Mucosa of descending colon (tissue), 3 donors: Measurements from ENCODE around the gene TCF12. TPM values are rescaled to one million over a fixed set of nuclear protein-coding genes. Genes with fewer than 3 reads are reported as not detected.
"Not testable (repeated sequence)": the region's sequence is repeated elsewhere in the genome, so short reads cannot be mapped to it uniquely, and the experiment has no call there.

Source experiments
- ATAC-seq: fragments of 200-7000 bp; cut with Tn5 transposase; one replicate; pipeline ENCODE4 v1.9.1; 2020; ENCODE audit warnings: mild to moderate bottlenecking, moderate library complexity
- DNase-seq, 3 donors: peaks; one replicate each; pipeline ENCODE4 v3.0.0-alpha.2; 2020
- H3K36me3 ChIP-seq: fragments of 200-600 bp; one replicate; pipeline ENCODE4 v1.8.0; 2021; ENCODE audit warnings: low read depth, mild to moderate bottlenecking
- H3K4me1 ChIP-seq: fragments of 200-600 bp; one replicate; pipeline ENCODE4 v1.8.0; 2021; ENCODE audit warnings: low read depth, mild to moderate bottlenecking
- H3K4me3 ChIP-seq: fragments of 200-600 bp; one replicate; pipeline ENCODE4 v1.8.0; 2021; ENCODE audit warnings: mild to moderate bottlenecking
- H3K9me3 ChIP-seq: fragments of 200-600 bp; one replicate; pipeline ENCODE4 v1.8.0; 2021; ENCODE audit warnings: mild to moderate bottlenecking
- intact Hi-C, 2 donors: fragments of 100-400 bp; cut with DNase I in 1 of 2; cut with micrococcal nuclease in 1 of 2; formaldehyde crosslinking; loops; one replicate each; pipeline versions ENCODE4 v1.11.0 to v1.11.1; 2022; cut with DNase I, micrococcal nuclease
- total RNA-seq, 3 donors: library from RNA; stranded (reverse); fragmentation: NEBNext Ultra II Directional in 2 of 3; extraction: Animal tissue kit (Norgen Biotek cat#: 25700) in 2 of 3; gene quantifications; one replicate each; pipeline versions ENCODE4 v1.2.1 to v1.2.4, GENCODE V29; 2021 to 2023
- TF ChIP-seq, protein P1 (sequence below): fragments of 200-600 bp; IDR thresholded peaks from one replicate; pipeline ENCODE4 v1.8.0; 2022; ENCODE audit warnings: antibody characterized with exemption, mild to moderate bottlenecking
- donor health status: DM: no; HTN: no; CAD: no; lungs with moderate emphysema.
- donor health status: DM: no; HTN: no; CAD: no.
- donor health status: DM: no; HTN: yes; CAD: no.

Gene TCF12
- total RNA-seq, 3 donors from 2014 or later = 74.1 to 118 (median 106) TPM

GRCh38 chr15:56994280-56994679 lies 75.8 kb downstream of the TCF12 start:
- H3K9me3 ChIP-seq = no peaks in the 10 kb centered on the region
- ATAC-seq (no peak), DNase-seq (no peak)
- H3K4me3 ChIP-seq = no peak overlapping the region
- intact Hi-C loops = no loop called here
- no peaks in the 10 kb centered on the region for H3K36me3 ChIP-seq
- TF ChIP-seq, protein P1, sequence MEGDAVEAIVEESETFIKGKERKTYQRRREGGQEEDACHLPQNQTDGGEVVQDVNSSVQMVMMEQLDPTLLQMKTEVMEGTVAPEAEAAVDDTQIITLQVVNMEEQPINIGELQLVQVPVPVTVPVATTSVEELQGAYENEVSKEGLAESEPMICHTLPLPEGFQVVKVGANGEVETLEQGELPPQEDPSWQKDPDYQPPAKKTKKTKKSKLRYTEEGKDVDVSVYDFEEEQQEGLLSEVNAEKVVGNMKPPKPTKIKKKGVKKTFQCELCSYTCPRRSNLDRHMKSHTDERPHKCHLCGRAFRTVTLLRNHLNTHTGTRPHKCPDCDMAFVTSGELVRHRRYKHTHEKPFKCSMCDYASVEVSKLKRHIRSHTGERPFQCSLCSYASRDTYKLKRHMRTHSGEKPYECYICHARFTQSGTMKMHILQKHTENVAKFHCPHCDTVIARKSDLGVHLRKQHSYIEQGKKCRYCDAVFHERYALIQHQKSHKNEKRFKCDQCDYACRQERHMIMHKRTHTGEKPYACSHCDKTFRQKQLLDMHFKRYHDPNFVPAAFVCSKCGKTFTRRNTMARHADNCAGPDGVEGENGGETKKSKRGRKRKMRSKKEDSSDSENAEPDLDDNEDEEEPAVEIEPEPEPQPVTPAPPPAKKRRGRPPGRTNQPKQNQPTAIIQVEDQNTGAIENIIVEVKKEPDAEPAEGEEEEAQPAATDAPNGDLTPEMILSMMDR = no peak
- H3K4me1 ChIP-seq = no peaks in the 10 kb centered on the region

DNA sequence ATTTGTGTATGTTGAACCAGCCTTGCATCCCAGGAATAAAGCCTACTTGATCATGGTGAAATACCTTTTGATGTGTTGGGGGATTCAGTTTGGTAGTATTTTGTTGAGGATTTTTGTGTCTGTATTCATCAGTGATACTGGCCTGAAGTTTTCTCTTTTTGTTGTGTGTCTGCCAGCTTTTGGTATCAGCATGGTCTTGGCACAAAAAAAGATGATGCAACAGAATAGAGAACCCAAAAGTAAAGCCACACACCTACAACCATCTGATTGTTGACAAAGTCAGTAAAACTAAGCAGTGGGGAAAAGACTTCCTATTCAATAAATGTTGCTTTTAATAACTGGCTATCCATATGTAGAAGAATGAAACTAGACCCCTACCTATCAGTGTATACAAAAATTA lies 77.6 kb downstream of the TCF12 start:
- Histone ChIP-seq H3K4me3 (no peak overlapping the region), H3K9me3 (no peaks in the 10 kb centered on the region), H3K36me3 (no peaks in the 10 kb centered on the region), H3K4me1 (no peaks in the 10 kb centered on the region)
- no peak for DNase-seq
- ATAC-seq = no peak
- intact Hi-C loops = no loop called here
- TF ChIP-seq, protein P1 = no peak

DNA sequence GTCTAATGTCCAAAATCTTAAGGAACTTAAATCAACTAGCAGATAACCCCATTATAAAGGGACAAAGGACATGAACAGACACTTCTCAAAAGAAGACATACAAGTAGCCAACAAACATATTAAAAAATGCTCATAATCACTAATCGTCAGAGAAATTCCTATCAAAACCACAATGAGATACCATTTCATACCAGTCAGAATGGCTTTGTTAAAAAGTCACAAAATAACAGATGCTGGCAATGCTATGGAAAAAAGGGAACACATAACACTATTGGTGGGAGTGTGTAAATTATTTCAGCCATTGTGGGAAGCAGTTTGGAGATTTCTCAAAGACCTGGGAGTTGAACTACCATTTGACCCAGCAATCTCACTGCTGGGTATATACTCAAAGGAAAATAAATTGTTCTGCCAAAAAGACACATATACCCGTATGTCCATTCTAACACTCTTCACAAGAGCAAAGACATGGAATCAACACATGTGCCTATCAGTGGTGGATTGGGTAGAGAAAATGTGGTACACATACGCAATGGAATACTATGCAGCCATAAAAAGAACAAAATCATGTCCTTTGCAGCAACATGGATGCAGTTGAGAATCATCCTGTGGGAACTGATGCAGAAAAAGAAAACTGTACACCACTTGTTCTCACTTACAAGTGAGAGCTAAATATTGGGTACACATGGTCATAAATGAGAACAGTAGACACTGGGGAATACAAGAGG lies 78.5 kb downstream of the TCF12 start:
- H3K4me3 ChIP-seq = no peak overlapping the region
- TF ChIP-seq, protein P1 = no peak

DNA sequence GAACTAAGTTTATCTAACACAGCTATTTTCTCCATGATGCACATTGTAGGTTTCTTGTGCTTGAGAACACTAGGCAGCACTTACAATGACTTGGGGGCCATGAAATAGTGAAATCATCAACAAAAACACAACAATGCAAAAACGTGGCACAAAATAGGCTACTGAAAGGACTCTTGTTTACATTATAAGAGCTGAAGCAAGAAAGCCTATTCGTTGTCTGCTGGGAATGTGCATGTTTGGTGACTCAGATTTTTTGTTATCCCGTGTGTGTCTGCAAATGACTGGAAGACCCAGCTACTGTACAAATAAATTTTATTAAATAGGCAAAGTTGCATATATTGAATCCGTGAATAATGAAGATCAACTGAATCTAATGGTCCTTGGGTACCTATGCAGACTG lies 85.0 kb downstream of the TCF12 start:
- Histone ChIP-seq H3K9me3 (no peaks in the 10 kb centered on the region), H3K36me3 (no peaks in the 10 kb centered on the region), H3K4me3 (no peak overlapping the region), H3K4me1 (no peaks in the 10 kb centered on the region)
- ATAC-seq (no peak), DNase-seq (no peak)
- TF ChIP-seq, protein P1 = no peak
- intact Hi-C loops = no loop called here

More for the DNA sequence above, 78.5 kb downstream of the TCF12 start:
- Histone ChIP-seq H3K36me3 (no peaks in the 10 kb centered on the region), H3K9me3 (no peaks in the 10 kb centered on the region), H3K4me1 (no peaks in the 10 kb centered on the region)
- intact Hi-C loops = no loop called here
- ATAC-seq (no peak), DNase-seq (no peak)

GRCh38 chr15:57005244-57005643 lies 86.8 kb downstream of the TCF12 start:
- ATAC-seq = no peak
- DNase-seq = no peak
- Histone ChIP-seq H3K4me3 (no peak overlapping the region), H3K4me1 (no peaks in the 10 kb centered on the region), H3K36me3 (no peaks in the 10 kb centered on the region), H3K9me3 (no peaks in the 10 kb centered on the region)
- TF ChIP-seq, protein P1 = no peak
- intact Hi-C loops = no loop called here

DNA sequence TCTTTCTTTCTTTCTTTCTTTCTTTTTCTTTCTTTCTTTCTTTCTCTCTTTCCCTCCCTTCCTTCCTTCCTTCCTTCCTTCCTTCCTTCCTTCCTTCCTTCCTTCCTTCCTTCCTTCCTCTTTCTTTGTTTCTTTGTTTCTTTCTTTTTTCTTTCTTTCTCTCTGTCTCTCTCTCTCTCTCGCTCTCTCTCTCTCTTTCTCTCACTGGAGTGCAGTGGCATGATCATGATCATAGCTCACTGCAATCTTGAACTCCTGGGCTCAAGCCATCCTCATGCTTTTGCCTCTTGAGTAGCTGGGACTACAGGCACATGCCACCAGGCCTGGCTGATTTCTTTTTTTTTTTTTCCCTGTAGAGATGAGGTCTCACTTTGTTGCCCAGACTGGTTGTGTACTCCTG lies 89.4 kb downstream of the TCF12 start:
- H3K36me3 ChIP-seq, DNase-seq, ATAC-seq, intact Hi-C loops, H3K4me3 ChIP-seq, H3K4me1 ChIP-seq, H3K9me3 ChIP-seq: not testable (repeated sequence)
